SU-DHL-6 (cell line): Measurements from ENCODE around the gene PANX2.

Experiments
- H2AFZ ChIP-seq: fragments of 200-600 bp; sonication (generic); 2 replicates; pipeline ENCODE4 v1.6.1; 2014; ENCODE audit warnings: low read depth, mild to moderate bottlenecking, moderate library complexity, mixed read lengths, antibody characterized with exemption, low read length; ENCODE audit not compliant: severe bottlenecking
- H3F3A ChIP-seq: fragments of 200-600 bp; shearing (Covaris generic); 2 replicates; pipeline ENCODE4 v1.6.0; 2016; ENCODE audit warnings: antibody characterized with exemption, mild to moderate bottlenecking; ENCODE audit not compliant: insufficient read depth
- H3K27ac ChIP-seq: fragments of 200-600 bp; sonication (generic); 2 replicates; pipeline ENCODE4 v1.5.1; 2016; ENCODE audit warnings: low read depth, mild to moderate bottlenecking, low read length, moderate library complexity, mixed read lengths
- H3K27me3 ChIP-seq: fragments of 200-600 bp; sonication (generic), shearing (Covaris generic); 2 replicates; pipeline ENCODE4 v1.6.0; 2014; ENCODE audit warnings: mild to moderate bottlenecking, low read length
- H3K36me3 ChIP-seq: fragments of 200-600 bp; sonication (generic); 2 replicates; pipeline ENCODE4 v1.6.1; 2014; ENCODE audit warnings: mild to moderate bottlenecking, low read length, mixed read lengths
- H3K4me2 ChIP-seq: fragments of 300-600, 200-600 bp; shearing (Covaris generic), sonication (generic); 2 replicates; pipeline ENCODE4 v1.6.0; 2014; ENCODE audit warnings: low read length, low read depth, mild to moderate bottlenecking; ENCODE audit not compliant: poor library complexity, severe bottlenecking
- H3K4me3 ChIP-seq: fragments of 200-600 bp; sonication (generic); 2 replicates; pipeline ENCODE4 v1.5.1; 2014; ENCODE audit warnings: antibody characterized with exemption, low read length, mild to moderate bottlenecking, mixed read lengths; ENCODE audit not compliant: insufficient read depth, poor library complexity, severe bottlenecking
- H3K79me2 ChIP-seq: fragments of 200-600 bp; sonication (generic); 2 replicates; pipeline ENCODE4 v1.6.1; 2014; ENCODE audit warnings: mild to moderate bottlenecking, low read length, moderate library complexity; ENCODE audit not compliant: insufficient read depth
- H3K9ac ChIP-seq: fragments of 200-600 bp; sonication (generic); 2 replicates; pipeline ENCODE4 v1.7.0; 2014; ENCODE audit warnings: mild to moderate bottlenecking, low read length
- H3K9me2 ChIP-seq: fragments of 200-600 bp; sonication (generic); replicated peaks from 2 replicates; pipeline ENCODE4 v1.6.1; 2014; ENCODE audit warnings: low read length; ENCODE audit not compliant: insufficient read depth
- H3K9me3 ChIP-seq: fragments of 200-600 bp; sonication (generic); 2 replicates; pipeline ENCODE4 v1.6.1; 2014; ENCODE audit warnings: low read length, mixed read lengths; ENCODE audit not compliant: insufficient read depth
- H4K20me1 ChIP-seq: fragments of 200-600 bp; sonication (generic); 2 replicates; pipeline ENCODE4 v1.6.1; 2014; ENCODE audit warnings: low read depth, mild to moderate bottlenecking, antibody characterized with exemption, low read length, moderate library complexity, mixed read lengths
- CTCF ChIP-seq: fragments of 200-600 bp; sonication (generic); IDR thresholded peaks from one replicate; pipeline ENCODE4 v1.5.1; 2017; ENCODE audit warnings: antibody characterized with exemption, mild to moderate bottlenecking, low read length, moderate library complexity; ENCODE audit not compliant: insufficient read depth, poor library complexity, severe bottlenecking
- EZH2phosphoT487 ChIP-seq: fragments of 200-600 bp; sonication (generic), shearing (Covaris generic); conservative IDR thresholded peaks from 2 replicates; pipeline ENCODE4 v1.6.1; 2018; ENCODE audit warnings: mild to moderate bottlenecking, antibody characterized with exemption, low read length, moderate library complexity, mixed read lengths

PANX2 gene

DNA sequence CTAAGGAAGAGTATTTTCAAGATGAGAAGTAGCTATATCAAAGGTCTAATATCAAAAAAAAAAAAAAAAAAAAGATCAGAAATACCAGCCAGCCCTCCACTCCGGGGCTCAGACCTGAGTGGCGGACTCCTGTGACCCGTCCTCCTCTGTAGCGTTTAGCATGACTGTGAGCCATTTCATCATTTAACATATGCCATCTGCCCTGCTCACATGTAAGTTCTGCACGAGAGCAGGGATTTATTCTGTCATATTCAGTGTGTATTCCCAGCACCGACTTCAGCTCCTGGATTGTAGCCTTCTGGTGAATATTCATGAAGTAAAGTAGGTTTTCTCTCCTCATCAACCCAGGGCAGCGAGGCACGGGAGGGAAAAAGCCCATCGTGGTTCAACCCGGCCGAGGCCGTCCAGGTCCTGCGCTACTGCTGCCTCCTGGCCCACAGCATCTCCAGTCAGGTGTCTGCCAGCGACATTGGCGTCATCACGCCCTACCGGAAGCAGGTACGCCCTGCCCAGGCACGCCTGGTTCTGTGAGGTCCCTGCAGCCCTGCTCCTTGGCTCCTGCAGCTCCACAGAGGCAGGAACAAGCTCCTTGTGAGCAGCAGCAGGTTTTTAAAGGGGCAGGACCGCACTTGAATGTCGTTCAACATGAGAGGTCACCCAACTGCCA is 12.7 kb upstream of the PANX2 start:
- H3K27ac ChIP-seq, result no peak overlapping the region
- no peak overlapping the region for H3K4me2 ChIP-seq
- TF ChIP-seq CTCF, result no peak
- TF ChIP-seq EZH2phosphoT487, result no peak
- no peak overlapping the region for H3K4me3 ChIP-seq
- H3K9ac ChIP-seq, result no peak overlapping the region
- no peaks in the 10 kb centered on the region for H3K9me3 ChIP-seq
- no peaks in the 10 kb centered on the region for H4K20me1 ChIP-seq
- no peaks in the 10 kb centered on the region for H3K36me3 ChIP-seq
- no peak overlapping the region for H2AFZ ChIP-seq
- H3K79me2 ChIP-seq, result no peaks in the 10 kb centered on the region
- no peaks in the 10 kb centered on the region for H3F3A ChIP-seq
- no peaks in the 10 kb centered on the region for H3K9me2 ChIP-seq
- no peaks in the 10 kb centered on the region for H3K27me3 ChIP-seq

GRCh38 chr22:50160947-50161346 is 9.6 kb upstream of the PANX2 start:
- Histone ChIP-seq H3K4me2 (no peak overlapping the region), H3F3A (no peaks in the 10 kb centered on the region), H3K36me3 (no peaks in the 10 kb centered on the region), H2AFZ (no peak overlapping the region), H3K9me2 (no peaks in the 10 kb centered on the region), H3K9ac (no peak overlapping the region), H3K9me3 (no peaks in the 10 kb centered on the region), H4K20me1 (no peaks in the 10 kb centered on the region), H3K79me2 (no peaks in the 10 kb centered on the region), H3K27ac (no peak overlapping the region), H3K4me3 (no peak overlapping the region), H3K27me3 (no peaks in the 10 kb centered on the region)
- TF ChIP-seq EZH2phosphoT487 (no peak), CTCF (no peak)

GRCh38 chr22:50161508-50162390 is 8.8 kb upstream of the PANX2 start:
- TF ChIP-seq CTCF, result no peak
- no peak for TF ChIP-seq EZH2phosphoT487
- Histone ChIP-seq H4K20me1 (no peaks in the 10 kb centered on the region), H3F3A (no peaks in the 10 kb centered on the region), H3K9me2 (no peaks in the 10 kb centered on the region), H2AFZ (no peak overlapping the region), H3K9me3 (no peaks in the 10 kb centered on the region), H3K27me3 (no peaks in the 10 kb centered on the region), H3K4me3 (no peak overlapping the region), H3K4me2 (no peak overlapping the region), H3K9ac (no peak overlapping the region), H3K36me3 (no peaks in the 10 kb centered on the region), H3K27ac (no peak overlapping the region), H3K79me2 (no peaks in the 10 kb centered on the region)
